Testis (tissue), 3 donors: ENCODE data around the gene CASK. TPM values are rescaled to one million over a fixed set of nuclear protein-coding genes. Genes with fewer than 3 reads are reported as not detected.

Experiments
- DNase-seq: peaks from one replicate; pipeline ENCODE4 v3.0.0-alpha.2; 2019
- H3K27ac ChIP-seq, 2 donors: fragments of 200-600 bp; sonication (generic); one replicate each; pipeline ENCODE4 v1.5.1; 2019
- H3K27me3 ChIP-seq: fragments of 200-600 bp; sonication (generic); one replicate; pipeline ENCODE4 v1.5.1; 2019
- H3K36me3 ChIP-seq: fragments of 200-600 bp; sonication (generic); one replicate; pipeline ENCODE4 v1.5.1; 2017; ENCODE audit warnings: low read depth; ENCODE audit errors: missing control alignments
- H3K4me1 ChIP-seq: fragments of 200-600 bp; sonication (generic); one replicate; pipeline ENCODE4 v1.5.1; 2019
- H3K4me3 ChIP-seq, 2 donors: fragments of 200-600 bp; sonication (generic); one replicate each; pipeline ENCODE4 v1.5.1; 2017 to 2019
- H3K9me3 ChIP-seq: fragments of 200-600 bp; sonication (generic); one replicate; pipeline ENCODE4 v1.5.1; 2017
- POLR2A ChIP-seq: fragments of 450-650 bp; IDR thresholded peaks from one replicate; pipeline ENCODE4 v1.6.1; 2017; ENCODE audit warnings: antibody characterized with exemption, mild to moderate bottlenecking, moderate library complexity
- WGBS, 2 donors: methylation state at CpG; one replicate each; pipeline ENCODE4 v1.1.5; 2018; 5-methylcytosine and 5-hydroxymethylcytosine counted together
- intact Hi-C: fragments of 100-400 bp; cut with DNase I; formaldehyde crosslinking; loops from one replicate; pipeline ENCODE4 v1.15.1; 2023; ENCODE audit warnings: low total_unique reads
- polyA plus RNA-seq: library from polyadenylated mRNA; stranded (reverse); fragments of 350-450 nt; fragmentation: Illumina TruSeq; extraction: RNeasy Lipid Tissue Mini Kit (QIAGEN cat#74804); gene quantifications from one replicate; pipeline ENCODE4 v1.2.3, GENCODE V29; 2014; ENCODE audit warnings: low read depth, low replicate concordance; ENCODE audit not compliant: insufficient read depth
- total RNA-seq, 2 donors: library from RNA; depleted of rRNA; stranded (reverse); fragments of >200 nt; gene quantifications; one replicate each; pipeline ENCODE4 v1.2.3, GENCODE V29; 2016
- TF ChIP-seq, protein P1 (sequence below), 3 experiments: fragments of 450-650 bp in 2 of 3; fragments of 200-600 bp in 1 of 3; sonication (generic) in 1 of 3; IDR thresholded peaks; one replicate each; pipeline ENCODE4 v1.5.1; 2016 to 2019; ENCODE audit warnings: antibody characterized with exemption in 3 of 3, mild to moderate bottlenecking in 2 of 3, moderate library complexity in 1 of 3

CASK gene
- total and polyA plus RNA-seq, 3 donors from 2014 or later: 8.5 to 20.9 (median 14.5) TPM

DNA sequence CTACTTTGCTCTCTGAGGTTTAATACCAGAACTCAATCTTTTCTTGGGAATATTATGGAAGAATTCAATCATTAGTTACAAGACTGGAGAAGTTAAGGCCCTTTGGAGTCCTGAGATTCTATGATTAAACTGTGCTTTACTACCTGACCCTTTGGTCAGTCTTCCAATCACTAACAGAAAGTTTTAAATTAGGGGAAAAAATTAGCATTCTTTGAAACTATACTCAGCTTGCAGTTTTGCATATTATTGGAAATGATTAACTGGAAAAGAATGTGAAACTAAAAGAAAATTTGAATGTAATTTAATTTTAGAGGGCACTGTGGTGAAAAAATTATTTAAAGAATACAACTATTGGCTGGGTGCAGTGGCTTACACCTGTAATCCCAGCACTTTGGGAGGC, 253.2 kb downstream of the CASK start:
- DNase-seq: no peak
- no peaks in the 10 kb centered on the region for H3K4me1 ChIP-seq
- H3K36me3 ChIP-seq: no peaks in the 10 kb centered on the region
- no peak overlapping the region for H3K4me3 ChIP-seq
- TF ChIP-seq, protein P1, sequence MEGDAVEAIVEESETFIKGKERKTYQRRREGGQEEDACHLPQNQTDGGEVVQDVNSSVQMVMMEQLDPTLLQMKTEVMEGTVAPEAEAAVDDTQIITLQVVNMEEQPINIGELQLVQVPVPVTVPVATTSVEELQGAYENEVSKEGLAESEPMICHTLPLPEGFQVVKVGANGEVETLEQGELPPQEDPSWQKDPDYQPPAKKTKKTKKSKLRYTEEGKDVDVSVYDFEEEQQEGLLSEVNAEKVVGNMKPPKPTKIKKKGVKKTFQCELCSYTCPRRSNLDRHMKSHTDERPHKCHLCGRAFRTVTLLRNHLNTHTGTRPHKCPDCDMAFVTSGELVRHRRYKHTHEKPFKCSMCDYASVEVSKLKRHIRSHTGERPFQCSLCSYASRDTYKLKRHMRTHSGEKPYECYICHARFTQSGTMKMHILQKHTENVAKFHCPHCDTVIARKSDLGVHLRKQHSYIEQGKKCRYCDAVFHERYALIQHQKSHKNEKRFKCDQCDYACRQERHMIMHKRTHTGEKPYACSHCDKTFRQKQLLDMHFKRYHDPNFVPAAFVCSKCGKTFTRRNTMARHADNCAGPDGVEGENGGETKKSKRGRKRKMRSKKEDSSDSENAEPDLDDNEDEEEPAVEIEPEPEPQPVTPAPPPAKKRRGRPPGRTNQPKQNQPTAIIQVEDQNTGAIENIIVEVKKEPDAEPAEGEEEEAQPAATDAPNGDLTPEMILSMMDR (IDR thresholded peaks at IDR 0.05): no peak
- no peak for TF ChIP-seq POLR2A
- intact Hi-C loops: no loop called here
- H3K9me3 ChIP-seq: no peaks in the 10 kb centered on the region
- H3K27ac ChIP-seq: no peak overlapping the region
- no peaks in the 10 kb centered on the region for H3K27me3 ChIP-seq

DNA sequence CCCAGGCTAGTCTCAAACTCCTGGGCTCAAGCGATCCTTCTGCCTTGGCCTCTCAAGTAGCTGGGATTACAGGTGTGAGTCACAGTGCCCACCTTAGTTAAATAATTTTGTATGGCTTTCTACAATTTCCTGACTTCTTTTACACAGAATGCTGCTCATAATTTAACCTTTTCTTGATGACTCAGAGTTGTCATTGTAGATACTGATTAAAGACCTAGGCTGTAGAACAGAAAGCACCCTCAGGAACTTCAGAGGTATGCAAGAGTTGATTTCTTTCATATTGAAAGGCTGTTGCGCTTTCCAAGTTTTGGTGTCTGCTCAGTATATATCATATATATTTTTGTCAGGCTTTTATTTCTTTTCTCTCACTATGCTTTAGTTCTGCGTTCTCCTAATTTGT, 255.7 kb downstream of the CASK start:
- intact Hi-C loops: no loop called here
- no peak for DNase-seq
- Histone ChIP-seq H3K4me1 (no peaks in the 10 kb centered on the region), H3K27ac (no peak overlapping the region), H3K4me3 (no peak overlapping the region), H3K9me3 (no peaks in the 10 kb centered on the region), H3K36me3 (no peaks in the 10 kb centered on the region), H3K27me3 (no peaks in the 10 kb centered on the region)
- no peak for TF ChIP-seq POLR2A
- TF ChIP-seq, protein P1 (IDR thresholded peaks at IDR 0.05): no peak
- 98% methylated on average over 3 of the region's 3 CpGs for WGBS, 2 donors

DNA sequence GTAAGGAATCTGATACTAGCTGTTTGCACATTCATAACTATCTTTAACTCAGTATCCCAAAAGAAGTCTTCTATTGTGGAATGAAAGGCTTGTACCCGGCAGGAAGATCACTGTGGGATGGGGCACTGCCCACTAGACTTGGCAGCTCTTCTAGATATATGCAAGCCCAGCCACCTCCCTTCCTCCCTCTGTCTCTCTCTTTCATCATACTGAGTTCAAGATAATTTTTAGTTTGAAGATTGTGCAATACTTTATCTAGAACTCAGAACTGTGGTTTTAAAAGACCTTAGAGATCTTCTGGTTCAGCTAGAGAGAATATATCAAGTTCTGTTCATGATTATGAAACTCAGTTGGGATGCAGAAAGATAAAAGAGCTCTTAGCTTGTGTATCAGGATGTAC, 257.1 kb downstream of the CASK start:
- no peaks in the 10 kb centered on the region for H3K27me3 ChIP-seq
- DNase-seq: no peak
- H3K4me3 ChIP-seq: no peak overlapping the region
- no peaks in the 10 kb centered on the region for H3K4me1 ChIP-seq
- 41 to 56% methylated on average over 1 of the region's 1 CpG for WGBS, 2 donors
- intact Hi-C loops: no loop called here
- no peaks in the 10 kb centered on the region for H3K9me3 ChIP-seq
- no peaks in the 10 kb centered on the region for H3K36me3 ChIP-seq
- no peak for TF ChIP-seq POLR2A
- TF ChIP-seq, protein P1 (IDR thresholded peaks at IDR 0.05): no peak
- no peak overlapping the region for H3K27ac ChIP-seq

DNA sequence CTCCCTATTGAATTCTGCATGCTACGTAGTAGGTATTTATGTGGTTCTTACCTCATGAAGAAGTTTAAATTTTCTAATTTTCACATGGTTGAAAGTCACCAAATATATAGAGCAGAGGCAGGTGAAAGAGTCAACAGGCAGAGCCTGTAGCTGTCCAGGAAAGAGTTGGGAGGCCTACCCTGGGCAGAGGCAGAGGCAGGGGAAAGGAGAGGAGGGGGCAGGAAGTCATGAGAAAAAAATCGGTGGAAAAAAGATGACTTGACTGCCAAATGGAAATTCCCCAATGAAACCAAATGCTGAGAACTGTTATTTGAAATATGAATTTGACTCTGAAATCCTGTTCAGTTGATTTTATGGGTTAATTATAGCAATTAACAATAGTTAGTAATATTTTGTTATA, 257.7 kb downstream of the CASK start:
- TF ChIP-seq, protein P1 (IDR thresholded peaks at IDR 0.05): no peak
- Histone ChIP-seq H3K9me3 (no peaks in the 10 kb centered on the region), H3K4me3 (no peak overlapping the region), H3K27me3 (no peaks in the 10 kb centered on the region), H3K4me1 (no peaks in the 10 kb centered on the region), H3K27ac (no peak overlapping the region), H3K36me3 (no peaks in the 10 kb centered on the region)
- WGBS, 2 donors: 67 to 71% methylated on average over 2 of the region's 2 CpGs
- DNase-seq: no peak
- intact Hi-C loops: no loop called here

DNA sequence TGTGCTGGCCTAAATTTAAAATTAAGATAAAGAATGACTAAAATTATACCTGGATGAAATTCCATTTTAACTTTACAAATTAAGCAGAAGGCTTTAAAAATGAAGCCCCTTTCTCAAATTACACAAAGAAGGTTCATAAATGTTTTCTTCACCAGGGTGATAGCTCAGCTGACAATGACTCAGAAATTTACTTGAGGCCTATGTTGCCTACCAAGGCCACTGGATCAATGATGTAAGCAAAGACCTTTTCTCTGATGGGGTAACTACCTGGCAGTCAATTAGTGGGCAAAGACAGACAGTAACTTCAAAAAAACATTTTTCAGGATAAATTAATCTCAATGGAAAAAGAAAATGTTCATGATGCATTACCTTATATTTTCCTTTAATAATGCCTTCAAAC, 258.4 kb downstream of the CASK start:
- H3K4me1 ChIP-seq: no peaks in the 10 kb centered on the region
- no peak overlapping the region for H3K4me3 ChIP-seq
- DNase-seq: no peak
- H3K9me3 ChIP-seq: no peaks in the 10 kb centered on the region
- H3K27ac ChIP-seq: no peak overlapping the region
- intact Hi-C loops: no loop called here
- TF ChIP-seq POLR2A: no peak
- TF ChIP-seq, protein P1 (IDR thresholded peaks at IDR 0.05): no peak
- H3K36me3 ChIP-seq: no peaks in the 10 kb centered on the region
- H3K27me3 ChIP-seq: no peaks in the 10 kb centered on the region
